KOPT-K1 (cell line): Measurements from ENCODE around the gene BIRC2.

ENCODE experiments used
- H3K27ac ChIP-seq: fragments of 200-600 bp; sonication (generic); 2 replicates; pipeline ENCODE4 v1.5.1; 2016; ENCODE audit warnings: antibody characterized with exemption, mild to moderate bottlenecking, low read depth, low read length; ENCODE audit not compliant: poor library complexity, severe bottlenecking
- H3K36me3 ChIP-seq: fragments of 200-600 bp; sonication (generic); 2 replicates; pipeline ENCODE4 v1.5.1; 2017; ENCODE audit warnings: antibody characterized with exemption, mild to moderate bottlenecking, low read length, moderate library complexity; ENCODE audit not compliant: insufficient read depth
- H3K9me3 ChIP-seq: fragments of 200-600 bp; sonication (generic); 2 replicates; pipeline ENCODE4 v1.5.1; 2017; ENCODE audit warnings: antibody characterized with exemption, low read length, mild to moderate bottlenecking; ENCODE audit not compliant: insufficient read depth, poor library complexity, severe bottlenecking

BIRC2 gene

GRCh38 chr11:102419181-102419580 is 72.2 kb downstream of the BIRC2 start:
- Histone ChIP-seq H3K9me3 (peaks cover 26% of the 10 kb centered on the region), H3K36me3 (peaks cover 41% of the 10 kb centered on the region), H3K27ac (no peak overlapping the region)

GRCh38 chr11:102420547-102420946 is 73.5 kb downstream of the BIRC2 start:
- peaks cover 49% of the 10 kb centered on the region for H3K36me3 ChIP-seq
- peaks cover 26% of the 10 kb centered on the region for H3K9me3 ChIP-seq
- no peak overlapping the region for H3K27ac ChIP-seq

GRCh38 chr11:102421261-102421660 is 74.2 kb downstream of the BIRC2 start:
- H3K9me3 ChIP-seq = peaks cover 23% of the 10 kb centered on the region
- peaks cover 56% of the 10 kb centered on the region for H3K36me3 ChIP-seq
- no peak overlapping the region for H3K27ac ChIP-seq

GRCh38 chr11:102422817-102423712 is 76.1 kb downstream of the BIRC2 start:
- Histone ChIP-seq H3K27ac (no peak overlapping the region), H3K9me3 (peaks cover 10% of the 10 kb centered on the region), H3K36me3 (peaks cover 56% of the 10 kb centered on the region)

- Histone ChIP-seq H3K27ac (no peak overlapping the region), H3K9me3 (peaks cover 1% of the 10 kb centered on the region), H3K36me3 (peaks cover 54% of the 10 kb centered on the region)
Observed at GRCh38 chr11:102423936-102424335, 76.9 kb downstream of the BIRC2 start.

DNA sequence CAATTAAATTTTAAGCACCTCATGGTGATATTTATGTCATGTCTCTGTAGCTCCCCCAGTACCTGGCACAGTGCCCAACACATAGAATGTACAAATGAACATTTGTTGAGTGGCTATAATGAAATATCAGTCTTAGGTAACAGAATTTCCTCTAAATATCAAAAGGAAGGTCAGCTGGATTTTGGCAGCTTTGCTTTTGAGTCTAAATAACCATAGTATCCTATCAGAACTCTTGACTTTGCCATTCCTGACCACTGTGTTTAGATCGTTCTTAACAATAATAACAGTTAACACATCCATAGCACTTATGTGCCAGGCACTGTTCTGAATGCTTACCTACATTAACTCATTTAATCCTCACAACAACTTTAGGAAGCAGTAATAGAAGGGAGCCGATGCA is 79.0 kb downstream of the BIRC2 start:
- Histone ChIP-seq H3K9me3 (no peaks in the 10 kb centered on the region), H3K36me3 (peaks cover 48% of the 10 kb centered on the region)

GRCh38 chr11:102426570-102426969 is 79.6 kb downstream of the BIRC2 start:
- Histone ChIP-seq H3K36me3 (peaks cover 53% of the 10 kb centered on the region), H3K9me3 (peaks cover under 1% of the 10 kb centered on the region), H3K27ac (no peak overlapping the region)

More for the DNA sequence above, 79.0 kb downstream of the BIRC2 start:
- no peak overlapping the region for H3K27ac ChIP-seq

GRCh38 chr11:102427068-102427467 is 80.1 kb downstream of the BIRC2 start:
- no peak overlapping the region for H3K27ac ChIP-seq
- H3K9me3 ChIP-seq = peaks cover 6% of the 10 kb centered on the region
- H3K36me3 ChIP-seq = peaks cover 58% of the 10 kb centered on the region
